Naive thymus-derived CD8-positive, alpha-beta T cell (primary cell): ENCODE measurements around the gene RNF144B. TPM values are rescaled to one million over a fixed set of nuclear protein-coding genes. Genes with fewer than 3 reads are reported as not detected.
"Not testable (repeated sequence)": the region's sequence is repeated elsewhere in the genome, so short reads cannot be mapped to it uniquely, and the experiment has no call there.

Source experiments
- ATAC-seq, 2 donors: fragments of 150-1000 bp; cut with Tn5 transposase in 1 of 2; sonication (Bioruptor Pico), chemical (Tn5 transposase) in 1 of 2; 1 replicate in 1 of 2; 2 replicates in 1 of 2; pipeline ENCODE4 v1.10.0; 2021; ENCODE audit warnings: mild to moderate bottlenecking in 2 of 2, moderate library complexity in 2 of 2
- POLR2A ChIA-PET: fragments of 350-600 bp; sonication (Branson Sonifier 250); formaldehyde crosslinking; loops from one replicate; lab custom pipeline; 2021; ENCODE audit warnings: antibody characterized with exemption; lab: Charles Lee
- DNase-seq, 10 donors: peaks; one replicate each; pipeline versions ENCODE4 v3.0.0 to v3.0.0-alpha.2; 2020 to 2022
- H3K27ac Mint-ChIP-seq, 10 donors: one replicate each; pipeline ENCODE4 v1.8.0; 2020 to 2022; ENCODE audit warnings: mild to moderate bottlenecking in 10 of 10, mixed read lengths in 10 of 10, moderate library complexity in 4 of 10, inconsistent platforms in 1 of 10
- H3K27me3 Mint-ChIP-seq, 5 donors: one replicate each; pipeline ENCODE4 v1.8.0; 2021 to 2022; ENCODE audit warnings: mixed read lengths in 5 of 5
- H3K36me3 Mint-ChIP-seq, 3 donors: one replicate each; pipeline ENCODE4 v1.8.0; 2020 to 2022; ENCODE audit warnings: mixed read lengths in 3 of 3, mild to moderate bottlenecking in 2 of 3, inconsistent platforms in 1 of 3
- H3K4me1 Mint-ChIP-seq, 4 donors: one replicate each; pipeline ENCODE4 v1.8.0; 2021 to 2022; ENCODE audit warnings: mixed read lengths in 4 of 4
- H3K4me3 Mint-ChIP-seq, 10 donors: one replicate each; pipeline ENCODE4 v1.8.0; 2020 to 2022; ENCODE audit warnings: mild to moderate bottlenecking in 10 of 10, mixed read lengths in 10 of 10, moderate library complexity in 6 of 10, inconsistent platforms in 1 of 10
- H3K9me3 Mint-ChIP-seq, 9 donors: one replicate each; pipeline ENCODE4 v1.8.0; 2020 to 2022; ENCODE audit warnings: mixed read lengths in 9 of 9, mild to moderate bottlenecking in 3 of 9, inconsistent platforms in 1 of 9, moderate library complexity in 1 of 9
- polyA plus RNA-seq, 3 donors: library from polyadenylated mRNA; unstranded; fragments of 300-500 nt; fragmentation: Illumina TruSeq; gene quantifications; one replicate each; pipeline ENCODE4 v1.2.3, GENCODE V29; 2021
- total RNA-seq, 8 experiments: library from RNA in 2 of 8; stranded (reverse) in 2 of 8; gene quantifications; one replicate each; pipeline ENCODE4 v1.2.3 and lab custom pipeline; 2021 to 2026

Gene RNF144B
- total and polyA plus RNA-seq, 5 experiments from 2014 or later, result 2.1 to 6.4 (median 3.6) TPM

- Mint-ChIP-seq H3K4me3 (no peak overlapping the region), H3K27me3 (peaks cover 9 to 17% (median 11%) of the 10 kb centered on the region in 5 donors), H3K36me3 (peaks cover under 1 to 7% (median 4%) of the 10 kb centered on the region in 3 donors), H3K9me3 (peaks cover 0 to 23% (median 8%) of the 10 kb centered on the region in 9 donors), H3K4me1 (peaks cover 0 to 9% (median 0%) of the 10 kb centered on the region in 4 donors), H3K27ac (no peak overlapping the region)
- POLR2A ChIA-PET, result no interaction called here
- DNase-seq (no peak), ATAC-seq (no peak)
Measured at GRCh38 chr6:18353251-18353650, 33.9 kb upstream of the RNF144B start.

- Mint-ChIP-seq H3K9me3 (peaks cover 0 to 29% (median 16%) of the 10 kb centered on the region in 9 donors), H3K27me3 (peaks cover 0 to 22% (median 7%) of the 10 kb centered on the region in 5 donors), H3K4me1 (peaks cover 0 to 11% (median 0%) of the 10 kb centered on the region in 4 donors)
- POLR2A ChIA-PET, DNase-seq, ATAC-seq, H3K36me3 Mint-ChIP-seq, H3K4me3 Mint-ChIP-seq, H3K27ac Mint-ChIP-seq: not testable (repeated sequence)
Measured at GRCh38 chr6:18357546-18357945, 29.6 kb upstream of the RNF144B start.

GRCh38 chr6:18359237-18359885, 27.8 kb upstream of the RNF144B start:
- Mint-ChIP-seq H3K9me3 (peaks cover 0 to 29% (median 16%) of the 10 kb centered on the region in 9 donors), H3K4me1 (peaks cover 0 to 11% (median 0%) of the 10 kb centered on the region in 4 donors), H3K27me3 (peaks cover 2 to 22% (median 7%) of the 10 kb centered on the region in 5 donors), H3K36me3 (peaks cover 3 to 8% (median 5%) of the 10 kb centered on the region in 3 donors), H3K4me3 (no peak overlapping the region), H3K27ac (no peak overlapping the region)
- POLR2A ChIA-PET, result interaction anchor here (0.6 kb wide), 1 partner anchor 41 kb away, joined by 4 read pairs; no protein-coding TSS in a partner anchor
- ATAC-seq (no peak), DNase-seq (no peak)

- Mint-ChIP-seq H3K27me3 (peaks cover 2 to 22% (median 7%) of the 10 kb centered on the region in 5 donors), H3K4me3 (no peak overlapping the region), H3K4me1 (peaks cover 0 to 11% (median 0%) of the 10 kb centered on the region in 4 donors), H3K27ac (no peak overlapping the region), H3K36me3 (peaks cover 3 to 8% (median 7%) of the 10 kb centered on the region in 3 donors), H3K9me3 (peaks cover 0 to 29% (median 16%) of the 10 kb centered on the region in 9 donors)
- ATAC-seq (no peak), DNase-seq (no peak)
- POLR2A ChIA-PET, result no interaction called here
Measured at GRCh38 chr6:18360188-18360587, 27.0 kb upstream of the RNF144B start.

- H3K4me1 Mint-ChIP-seq, result peaks cover 0 to 11% (median 0%) of the 10 kb centered on the region in 4 donors
- H3K36me3 Mint-ChIP-seq, result peaks cover 3 to 8% (median 7%) of the 10 kb centered on the region in 3 donors
Measured at GRCh38 chr6:18362058-18362561, 25.0 kb upstream of the RNF144B start.

GRCh38 chr6:18363746-18364145, 23.4 kb upstream of the RNF144B start:
- DNase-seq, result no peak
- H3K9me3 Mint-ChIP-seq, result peaks cover 0 to 12% (median under 1%) of the 10 kb centered on the region in 9 donors

More at GRCh38 chr6:18362058-18362561, 25.0 kb upstream of the RNF144B start:
- Mint-ChIP-seq H3K4me3 (no peak overlapping the region), H3K27ac (no peak overlapping the region), H3K9me3 (peaks cover 2 to 23% (median 12%) of the 10 kb centered on the region in 9 donors), H3K27me3 (peaks cover 2 to 22% (median 8%) of the 10 kb centered on the region in 5 donors)
- POLR2A ChIA-PET, result no interaction called here
- ATAC-seq (no peak), DNase-seq (no peak)

GRCh38 chr6:18364561-18364960, 22.6 kb upstream of the RNF144B start:
- H3K4me1 Mint-ChIP-seq, ATAC-seq, H3K4me3 Mint-ChIP-seq, H3K36me3 Mint-ChIP-seq, H3K27ac Mint-ChIP-seq, H3K9me3 Mint-ChIP-seq, POLR2A ChIA-PET, DNase-seq: not testable (repeated sequence)
- peaks cover 2 to 13% (median 5%) of the 10 kb centered on the region in 5 donors for H3K27me3 Mint-ChIP-seq

More at GRCh38 chr6:18363746-18364145, 23.4 kb upstream of the RNF144B start:
- POLR2A ChIA-PET, result no interaction called here
- peaks cover 0 to 11% (median 0%) of the 10 kb centered on the region in 4 donors for H3K4me1 Mint-ChIP-seq
- no peak overlapping the region for H3K27ac Mint-ChIP-seq
- no peak for ATAC-seq
- H3K27me3 Mint-ChIP-seq, result peaks cover 2 to 14% (median 5%) of the 10 kb centered on the region in 5 donors
- peaks cover 0 to 3% (median 0%) of the 10 kb centered on the region in 3 donors for H3K36me3 Mint-ChIP-seq
- H3K4me3 Mint-ChIP-seq, result no peak overlapping the region

GRCh38 chr6:18367371-18367770, 19.8 kb upstream of the RNF144B start:
- Mint-ChIP-seq H3K27me3 (peaks cover 0 to 5% (median 2%) of the 10 kb centered on the region in 5 donors), H3K27ac (no peak overlapping the region), H3K4me3 (no peak overlapping the region), H3K36me3 (peaks cover 0 to 3% (median 0%) of the 10 kb centered on the region in 3 donors), H3K9me3 (peaks cover 0 to 3% (median 0%) of the 10 kb centered on the region in 9 donors), H3K4me1 (no peaks in the 10 kb centered on the region)
- ATAC-seq (no peak), DNase-seq (no peak)
- POLR2A ChIA-PET, result no interaction called here

GRCh38 chr6:18368277-18369105, 18.7 kb upstream of the RNF144B start:
- peaks cover 0 to 3% (median 0%) of the 10 kb centered on the region in 9 donors for H3K9me3 Mint-ChIP-seq
- POLR2A ChIA-PET, result no interaction called here
- peaks cover 0 to 6% (median 0%) of the 10 kb centered on the region in 5 donors for H3K27me3 Mint-ChIP-seq

GRCh38 chr6:18371010-18371409, 16.1 kb upstream of the RNF144B start:
- Mint-ChIP-seq H3K27ac (no peak overlapping the region), H3K9me3 (no peaks in the 10 kb centered on the region), H3K36me3 (no peaks in the 10 kb centered on the region), H3K4me3 (no peak overlapping the region), H3K4me1 (no peaks in the 10 kb centered on the region), H3K27me3 (peaks cover 0 to 6% (median 0%) of the 10 kb centered on the region in 5 donors)
- ATAC-seq, result no peak
- POLR2A ChIA-PET, result interaction anchor here (0.7 kb wide), 1 partner anchor 474 kb away, joined by 5 read pairs; no protein-coding TSS in a partner anchor
- no peak for DNase-seq

More at GRCh38 chr6:18368277-18369105, 18.7 kb upstream of the RNF144B start:
- Mint-ChIP-seq H3K4me1 (no peaks in the 10 kb centered on the region), H3K36me3 (peaks cover 0 to 3% (median 0%) of the 10 kb centered on the region in 3 donors), H3K4me3 (no peak overlapping the region), H3K27ac (no peak overlapping the region)
- DNase-seq (no peak), ATAC-seq (no peak)

GRCh38 chr6:18371656-18372055, 15.5 kb upstream of the RNF144B start:
- Mint-ChIP-seq H3K27ac (no peak overlapping the region), H3K9me3 (no peaks in the 10 kb centered on the region)

GRCh38 chr6:18380158-18380836, 6.9 kb upstream of the RNF144B start:
- DNase-seq, result no peak
- POLR2A ChIA-PET, result no interaction called here

More at GRCh38 chr6:18371656-18372055, 15.5 kb upstream of the RNF144B start:
- H3K4me1 Mint-ChIP-seq, result no peaks in the 10 kb centered on the region
- H3K4me3 Mint-ChIP-seq, result no peak overlapping the region
- no peaks in the 10 kb centered on the region for H3K36me3 Mint-ChIP-seq
- H3K27me3 Mint-ChIP-seq, result peaks cover 0 to 5% (median 0%) of the 10 kb centered on the region in 5 donors
- POLR2A ChIA-PET, result no interaction called here
- DNase-seq (no peak), ATAC-seq (no peak)

More at GRCh38 chr6:18380158-18380836, 6.9 kb upstream of the RNF144B start:
- no peak for ATAC-seq
- H3K27me3 Mint-ChIP-seq, result peaks cover 0 to 10% (median 4%) of the 10 kb centered on the region in 5 donors
- no peaks in the 10 kb centered on the region for H3K4me1 Mint-ChIP-seq
- H3K4me3 Mint-ChIP-seq, result no peak overlapping the region
- H3K9me3 Mint-ChIP-seq, result no peaks in the 10 kb centered on the region
- H3K27ac Mint-ChIP-seq, result no peak overlapping the region
- no peaks in the 10 kb centered on the region for H3K36me3 Mint-ChIP-seq
